OCI-LY1 (cell line): ENCODE measurements around the gene TSPAN1.

Source experiments
- EZH2 ChIP-seq: fragments of 200-600 bp; sonication (generic), shearing (Covaris generic); IDR thresholded peaks from 2 replicates; pipeline ENCODE4 v1.8.0; 2017; ENCODE audit warnings: borderline replicate concordance, mixed run types, mild to moderate bottlenecking, antibody characterized with exemption, low read length, moderate library complexity, mixed read lengths
- TF ChIP-seq, protein P1 (sequence below): fragments of 200-600 bp; sonication (generic), shearing (Covaris generic); IDR thresholded peaks from 2 replicates; pipeline ENCODE4 v1.5.1; 2017; ENCODE audit warnings: mild to moderate bottlenecking, antibody characterized with exemption, low read length, moderate library complexity, mixed read lengths

DNA sequence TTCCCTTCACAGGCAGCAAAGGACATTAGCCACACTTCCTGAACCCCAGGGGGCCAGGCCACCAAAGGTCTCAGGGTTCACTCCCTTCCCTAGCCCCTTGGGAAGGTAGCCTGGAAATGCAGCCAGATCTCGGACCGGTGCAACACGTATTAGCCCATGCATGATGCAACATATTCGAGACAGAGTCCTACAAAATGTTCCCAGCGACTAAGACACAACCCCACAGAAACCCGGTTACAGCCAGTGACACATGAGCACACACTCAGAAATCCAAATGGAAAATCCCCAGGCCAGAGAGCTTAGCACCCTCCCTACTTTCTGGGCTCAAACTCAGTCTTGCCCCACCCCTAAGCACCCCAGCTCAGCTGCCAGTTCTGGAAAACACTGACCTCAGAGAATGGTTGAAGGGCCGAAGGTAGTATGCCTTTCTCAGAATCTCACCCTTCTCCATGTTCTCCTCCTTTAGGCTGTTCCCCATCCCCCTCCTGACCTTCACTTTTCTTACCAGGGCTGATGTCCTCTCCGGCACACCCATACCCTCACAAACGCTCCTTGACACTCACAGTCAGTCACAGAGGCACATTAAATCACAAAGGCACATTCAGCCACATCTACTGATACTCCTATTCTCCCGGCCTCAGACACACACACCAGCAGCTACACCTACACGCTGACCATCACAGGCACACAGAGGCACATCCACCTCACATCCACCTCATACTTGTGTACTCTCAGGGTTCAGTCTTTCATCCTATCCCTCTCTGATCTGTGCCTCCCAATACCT, at the start of gene TSPAN1:
- TF ChIP-seq, protein P1, sequence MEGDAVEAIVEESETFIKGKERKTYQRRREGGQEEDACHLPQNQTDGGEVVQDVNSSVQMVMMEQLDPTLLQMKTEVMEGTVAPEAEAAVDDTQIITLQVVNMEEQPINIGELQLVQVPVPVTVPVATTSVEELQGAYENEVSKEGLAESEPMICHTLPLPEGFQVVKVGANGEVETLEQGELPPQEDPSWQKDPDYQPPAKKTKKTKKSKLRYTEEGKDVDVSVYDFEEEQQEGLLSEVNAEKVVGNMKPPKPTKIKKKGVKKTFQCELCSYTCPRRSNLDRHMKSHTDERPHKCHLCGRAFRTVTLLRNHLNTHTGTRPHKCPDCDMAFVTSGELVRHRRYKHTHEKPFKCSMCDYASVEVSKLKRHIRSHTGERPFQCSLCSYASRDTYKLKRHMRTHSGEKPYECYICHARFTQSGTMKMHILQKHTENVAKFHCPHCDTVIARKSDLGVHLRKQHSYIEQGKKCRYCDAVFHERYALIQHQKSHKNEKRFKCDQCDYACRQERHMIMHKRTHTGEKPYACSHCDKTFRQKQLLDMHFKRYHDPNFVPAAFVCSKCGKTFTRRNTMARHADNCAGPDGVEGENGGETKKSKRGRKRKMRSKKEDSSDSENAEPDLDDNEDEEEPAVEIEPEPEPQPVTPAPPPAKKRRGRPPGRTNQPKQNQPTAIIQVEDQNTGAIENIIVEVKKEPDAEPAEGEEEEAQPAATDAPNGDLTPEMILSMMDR = no peak
- TF ChIP-seq EZH2 = no peak
